GM19438 (cell line): ENCODE measurements around the gene MTOR.
"Not testable (repeated sequence)": the region's sequence is repeated elsewhere in the genome, so short reads cannot be mapped to it uniquely, and the experiment has no call there.

Experiments
- ATAC-seq: cut with Tn5 transposase; IDR thresholded peaks from one replicate; pipeline ENCODE4 v1.9.1; 2021; ENCODE audit warnings: low read depth; ENCODE audit not compliant: unreplicated experiment

Gene MTOR

DNA sequence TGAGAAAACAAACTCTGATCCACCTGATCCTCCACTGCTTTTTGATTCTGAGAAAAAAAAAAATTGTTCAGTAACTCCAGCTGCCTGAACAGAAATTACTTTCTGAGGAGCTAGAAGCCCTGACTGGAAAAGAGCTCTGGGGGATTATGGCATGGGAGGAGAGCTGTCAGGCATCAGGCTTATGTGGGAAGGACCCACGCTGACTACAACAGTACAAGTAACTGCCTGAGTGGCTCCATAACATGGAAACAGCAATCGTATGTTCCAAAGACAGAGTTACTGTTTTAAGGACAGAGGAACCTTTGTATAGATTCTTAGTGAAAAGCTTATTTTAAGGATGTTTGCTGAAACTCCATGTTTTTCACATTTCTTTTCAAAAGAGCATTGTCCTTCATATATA is 74.4 kb downstream of the MTOR start:
- ATAC-seq: no peak

DNA sequence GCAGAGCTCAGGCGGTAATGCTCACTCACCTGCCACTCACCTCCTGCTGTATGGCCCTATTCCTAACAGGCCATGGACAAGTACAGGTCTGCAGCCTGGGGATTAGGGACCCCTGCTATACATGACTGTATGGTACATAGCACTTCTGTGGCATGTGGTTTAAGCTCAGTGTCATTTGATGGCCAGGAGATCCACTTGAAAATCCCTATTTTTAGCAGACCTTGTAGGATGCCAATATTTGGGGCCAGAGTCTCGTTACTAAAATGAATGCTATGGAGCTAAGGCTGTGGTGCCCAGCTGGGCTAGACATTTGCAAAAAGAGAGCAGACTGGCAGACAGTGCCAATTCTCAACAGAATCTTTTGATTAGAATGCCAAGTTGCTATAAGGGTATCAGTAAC is 74.9 kb downstream of the MTOR start:
- no peak for ATAC-seq

DNA sequence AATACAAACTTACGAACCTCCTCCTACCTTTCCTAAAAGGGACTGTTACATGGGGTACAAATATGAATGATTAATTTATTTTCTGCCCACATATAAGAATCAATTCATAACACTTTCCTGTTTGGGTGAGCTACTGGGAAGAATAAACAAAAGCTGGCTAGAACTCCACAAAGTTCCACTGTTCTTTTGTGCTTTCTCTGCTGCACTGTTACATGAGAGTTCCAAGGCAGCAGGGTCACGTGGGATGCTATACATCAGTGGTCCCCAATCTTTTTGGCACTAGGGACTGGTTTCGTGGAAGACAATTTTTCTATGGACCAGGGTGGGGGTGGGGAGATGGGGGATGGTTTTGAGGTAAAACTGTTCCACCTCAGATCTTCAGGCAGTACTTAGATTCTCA is 75.4 kb downstream of the MTOR start:
- ATAC-seq: no peak

DNA sequence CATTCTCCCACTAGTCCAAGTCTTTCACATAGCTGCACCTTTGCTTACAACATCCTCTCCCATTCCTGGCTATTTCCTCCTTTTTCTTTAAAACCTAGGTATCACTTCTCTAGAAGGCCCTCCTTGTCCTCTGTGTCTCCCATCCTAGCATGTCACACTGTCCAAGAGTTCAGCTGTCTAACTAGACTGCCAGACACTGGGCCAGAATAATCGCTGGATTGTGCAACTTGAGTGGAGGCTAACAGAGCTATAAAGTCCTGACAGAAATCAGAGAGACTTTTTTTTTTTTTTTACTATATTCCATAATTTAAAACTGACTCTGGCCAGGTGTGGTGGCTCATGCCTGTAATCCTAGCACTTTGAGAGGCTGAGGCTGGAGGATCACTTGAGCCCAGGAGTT is 77.4 kb downstream of the MTOR start:
- no peak for ATAC-seq

DNA sequence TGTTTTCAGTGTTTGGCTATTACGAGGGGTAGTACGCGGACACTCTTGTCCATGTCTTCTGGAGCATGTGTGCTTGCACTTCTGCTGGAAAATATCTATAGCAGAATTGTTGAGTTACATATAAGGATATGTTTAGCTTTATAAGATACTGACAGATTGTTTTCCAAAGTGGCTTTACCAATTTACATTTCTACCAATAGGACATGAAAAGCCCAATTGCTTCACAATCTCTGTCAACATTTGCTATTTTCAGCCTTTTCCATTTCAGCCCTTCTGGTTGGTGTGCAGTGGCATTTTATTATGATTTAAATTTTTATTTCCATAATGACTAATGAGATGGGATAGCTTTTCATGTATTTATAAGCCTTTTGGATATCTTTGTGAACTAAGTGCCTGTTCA is 79.5 kb downstream of the MTOR start:
- ATAC-seq: no peak

DNA sequence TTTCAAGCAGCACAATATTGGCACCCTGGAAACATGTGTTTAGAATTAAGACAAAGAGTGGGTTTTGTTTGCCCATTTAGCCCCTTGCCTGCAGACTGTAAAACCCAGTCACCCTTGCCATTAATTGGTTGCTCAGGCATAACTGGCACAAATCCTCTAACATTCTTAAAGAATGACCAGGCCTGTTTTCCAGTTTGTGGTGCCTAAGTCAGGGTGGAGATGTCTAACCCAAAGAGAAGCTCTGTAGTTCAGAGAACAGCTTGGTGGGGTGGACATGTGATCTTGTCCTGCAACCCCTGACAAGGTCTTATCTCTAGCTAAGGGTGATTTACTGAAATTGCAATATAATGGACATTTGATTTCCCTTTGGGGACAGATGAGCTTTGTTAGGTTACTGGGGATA is 82.0 kb downstream of the MTOR start:
- ATAC-seq: no peak

DNA sequence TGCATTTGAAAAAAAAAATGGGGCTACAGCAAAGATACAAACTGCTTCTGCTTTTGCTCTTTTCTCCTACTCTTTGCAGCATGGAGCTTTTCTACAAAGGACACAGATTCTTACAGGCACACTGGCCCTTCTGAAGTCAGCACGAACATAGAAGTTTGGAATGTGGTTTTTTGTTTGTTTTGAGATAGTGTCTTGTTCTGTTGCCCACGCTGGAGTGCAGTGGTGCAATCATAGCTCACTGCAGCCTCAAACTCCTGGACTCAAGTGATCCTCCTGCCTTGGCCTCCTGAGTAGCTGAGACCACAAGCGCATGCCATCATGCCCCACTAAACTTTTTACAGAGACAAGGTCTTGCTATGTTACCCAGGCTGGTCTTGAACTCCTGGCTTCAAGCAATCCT is 82.6 kb downstream of the MTOR start:
- not testable (repeated sequence) for ATAC-seq

DNA sequence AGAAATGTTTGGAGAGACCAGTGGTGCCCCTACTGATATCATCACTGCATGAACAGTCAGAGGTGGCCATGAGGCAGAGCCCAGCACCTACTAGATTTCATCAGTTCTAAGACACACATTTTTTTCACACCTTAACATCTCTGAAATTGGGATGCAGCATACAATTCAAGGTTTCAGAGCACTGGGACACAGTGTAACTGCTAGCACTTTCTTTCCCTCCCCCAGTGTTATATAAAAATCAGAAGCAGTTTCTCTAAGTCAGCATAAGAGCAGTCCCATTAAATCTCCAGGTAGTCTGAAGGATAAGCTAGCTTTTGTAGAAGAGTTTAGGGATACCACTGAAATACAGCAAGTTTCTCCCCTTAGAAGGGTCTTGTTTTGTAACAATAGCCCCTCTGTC is 83.2 kb downstream of the MTOR start:
- no peak for ATAC-seq

DNA sequence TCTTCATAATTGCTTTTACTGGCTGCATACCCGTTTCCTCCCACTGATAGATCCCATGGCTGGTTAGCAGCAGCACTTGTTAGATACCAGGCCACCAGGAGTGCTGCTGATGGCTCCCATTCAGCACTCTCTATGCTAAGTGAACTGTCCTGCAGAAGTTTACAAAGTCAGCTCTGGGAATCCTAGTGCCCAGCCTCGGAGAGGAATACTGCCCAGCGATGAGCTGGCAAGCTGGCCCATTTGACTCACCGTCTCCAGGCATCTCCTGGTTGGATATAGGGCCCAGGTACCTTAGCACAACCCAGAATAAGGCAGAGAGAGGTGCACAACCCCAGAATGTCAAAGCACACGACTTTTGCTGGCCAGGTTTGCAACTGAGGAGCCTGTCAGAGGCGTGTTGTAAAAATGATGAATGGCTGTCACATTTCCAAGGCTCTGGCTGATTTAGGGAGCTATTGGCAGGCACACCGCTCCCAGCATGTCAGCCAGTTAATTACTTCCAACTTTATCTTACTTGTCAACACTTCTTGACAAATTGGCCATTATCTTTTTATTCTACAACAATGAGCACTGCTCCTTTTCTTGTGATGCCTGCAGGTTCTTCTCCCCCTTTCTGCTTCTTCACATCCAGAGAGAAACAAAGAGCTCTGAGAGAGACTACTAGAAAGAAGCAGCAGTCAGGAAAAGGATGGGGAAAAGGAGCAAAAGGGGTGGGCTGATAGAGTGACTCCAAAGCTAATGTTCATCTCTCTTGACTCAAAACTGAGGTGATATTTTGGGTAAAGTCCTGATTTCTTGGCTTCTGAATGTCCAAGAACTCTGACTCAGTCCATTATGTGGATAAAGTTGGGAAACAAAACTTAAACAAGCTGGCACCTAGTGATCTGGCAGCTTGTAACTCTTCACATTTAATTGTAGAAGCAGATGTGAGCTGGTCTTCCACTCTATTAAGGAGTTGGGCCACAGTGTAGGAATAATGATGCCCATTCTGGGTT is 84.0 kb downstream of the MTOR start:
- ATAC-seq: no peak

DNA sequence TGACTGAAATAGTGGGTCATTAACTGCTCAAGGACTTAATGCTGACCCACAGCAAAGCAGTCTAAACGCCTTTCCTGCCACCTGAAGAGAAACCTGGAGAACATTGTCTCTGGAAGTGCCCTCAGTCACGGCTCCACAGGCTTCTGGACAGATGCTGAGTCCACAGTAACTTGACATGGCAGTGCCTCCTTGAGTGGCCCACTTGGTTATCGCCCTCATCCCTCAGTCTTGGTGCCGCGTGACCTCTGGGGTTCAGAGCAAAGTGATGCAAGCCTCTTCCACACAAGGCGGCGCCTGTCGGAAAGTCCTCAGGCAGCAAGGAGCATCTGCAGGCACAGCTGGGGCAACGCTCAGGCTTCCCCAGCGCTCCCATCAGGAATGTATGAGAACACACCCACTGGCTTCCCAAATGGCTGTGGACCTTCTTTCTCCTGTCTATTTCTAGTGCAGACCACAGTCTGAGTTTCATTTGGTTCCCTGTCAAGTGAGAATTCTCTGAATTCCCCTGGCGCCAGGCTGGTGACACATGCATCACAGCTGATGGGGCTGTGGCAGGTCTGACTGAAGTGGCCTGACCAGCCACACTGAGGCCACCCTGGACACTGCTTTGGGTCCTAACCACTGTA is 86.2 kb downstream of the MTOR start:
- ATAC-seq: no peak

DNA sequence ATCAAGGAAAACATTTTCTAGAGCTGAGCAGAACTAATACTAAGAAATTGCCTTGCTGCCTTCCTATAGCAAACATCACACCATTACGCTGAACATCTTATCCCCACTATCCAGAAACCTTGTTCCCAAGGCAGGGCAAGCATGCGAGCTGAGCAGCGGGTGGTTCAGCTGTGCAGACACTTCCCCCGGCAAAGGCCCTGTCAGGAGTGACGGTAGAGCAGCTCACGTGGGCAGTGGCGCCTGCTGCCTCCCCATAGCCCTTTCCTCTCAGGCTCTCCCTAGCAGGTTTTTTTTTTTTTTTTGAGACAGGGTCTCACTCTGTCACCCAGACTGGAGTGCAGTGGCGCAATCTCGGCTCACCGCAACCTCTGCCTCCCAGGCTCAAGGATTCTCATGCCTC is 86.9 kb downstream of the MTOR start:
- no peak for ATAC-seq

DNA sequence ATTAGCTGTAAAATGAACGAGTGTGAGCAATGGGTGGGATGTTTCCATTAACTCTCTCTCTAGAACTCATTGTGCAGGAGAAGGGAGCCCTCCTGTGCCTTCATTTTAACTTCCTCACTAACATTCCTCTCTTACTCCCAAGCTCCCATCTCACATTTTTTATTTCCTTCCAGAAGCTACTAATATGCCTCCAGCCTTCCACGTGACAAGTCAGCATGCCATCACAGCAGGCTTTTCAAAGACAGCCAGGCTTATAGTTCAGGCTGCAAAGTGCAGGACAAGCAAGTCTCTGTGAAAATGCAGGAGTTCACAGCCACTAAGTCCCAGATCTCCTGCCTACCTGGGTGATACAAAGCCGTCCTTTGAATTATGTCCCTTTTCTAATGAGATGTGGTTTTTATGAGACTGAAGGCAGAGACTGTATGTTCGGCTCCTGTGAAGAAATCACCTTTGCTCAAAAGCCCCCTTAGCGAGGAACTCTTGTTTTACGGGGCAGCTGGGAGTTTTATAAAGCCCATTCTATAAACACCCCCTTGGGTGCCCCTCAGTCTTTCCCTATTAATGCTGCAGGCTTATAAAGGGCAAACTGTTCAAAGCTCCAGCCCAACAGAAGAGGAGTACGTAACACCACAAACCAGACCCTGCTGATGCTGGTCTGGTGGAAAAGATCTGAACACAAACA is 87.9 kb downstream of the MTOR start:
- no peak for ATAC-seq

DNA sequence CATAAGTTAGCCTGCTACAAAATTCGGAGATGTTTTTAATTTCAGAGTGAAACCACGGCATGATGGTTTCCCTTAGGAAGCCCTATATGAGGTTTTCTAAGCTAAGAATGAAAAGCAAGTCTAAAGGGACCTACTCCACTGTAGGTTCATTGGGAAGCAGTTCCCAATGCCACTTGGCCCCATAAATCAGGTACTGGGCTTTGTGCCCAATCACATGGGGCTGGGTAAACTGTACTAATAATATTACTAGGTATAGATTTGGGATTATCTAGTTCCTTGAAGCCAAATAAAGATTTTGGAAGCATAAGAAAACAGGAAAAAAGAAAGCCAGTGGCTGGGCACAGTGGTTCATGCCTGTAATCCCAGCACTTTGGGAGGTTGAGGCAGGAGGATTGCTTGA is 92.2 kb downstream of the MTOR start:
- ATAC-seq: no peak

DNA sequence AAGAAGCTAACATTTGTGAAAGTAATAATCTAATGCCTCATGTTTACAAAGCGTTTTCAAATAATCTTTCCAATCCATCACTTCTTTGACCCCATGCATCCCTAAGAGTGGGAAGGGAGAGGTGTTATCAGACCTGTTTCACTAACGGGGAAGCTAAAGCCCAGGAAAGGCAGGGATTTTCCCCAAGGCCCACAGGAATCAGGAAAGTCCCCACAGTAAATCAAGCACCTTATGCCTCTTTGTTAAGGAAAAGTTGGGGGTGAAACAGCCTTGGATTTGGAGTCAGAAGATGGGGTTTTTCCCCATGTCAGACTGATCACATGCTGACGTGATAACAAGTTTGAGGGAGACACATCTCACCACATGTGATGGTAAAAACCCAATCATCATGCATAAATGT is 93.1 kb downstream of the MTOR start:
- no peak for ATAC-seq

DNA sequence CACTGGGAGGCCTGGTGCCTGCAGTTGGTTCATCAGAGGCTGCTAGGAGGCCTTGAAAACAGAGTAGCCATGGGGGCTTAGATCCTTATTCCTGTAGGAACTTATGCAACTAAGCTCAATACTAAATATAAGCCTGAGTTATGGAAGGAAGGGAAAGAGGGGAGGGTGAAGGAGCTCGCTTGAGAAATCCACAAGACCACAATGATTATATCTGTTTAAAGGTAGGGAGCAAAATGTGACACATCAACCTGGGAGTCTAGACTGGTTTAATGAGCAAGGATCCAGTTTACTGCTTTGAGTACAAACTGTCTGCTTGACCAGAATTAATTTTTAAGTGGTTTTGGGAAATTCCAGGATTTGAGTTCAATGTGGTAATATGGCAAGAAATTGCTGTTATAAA is 93.6 kb downstream of the MTOR start:
- ATAC-seq: no peak

DNA sequence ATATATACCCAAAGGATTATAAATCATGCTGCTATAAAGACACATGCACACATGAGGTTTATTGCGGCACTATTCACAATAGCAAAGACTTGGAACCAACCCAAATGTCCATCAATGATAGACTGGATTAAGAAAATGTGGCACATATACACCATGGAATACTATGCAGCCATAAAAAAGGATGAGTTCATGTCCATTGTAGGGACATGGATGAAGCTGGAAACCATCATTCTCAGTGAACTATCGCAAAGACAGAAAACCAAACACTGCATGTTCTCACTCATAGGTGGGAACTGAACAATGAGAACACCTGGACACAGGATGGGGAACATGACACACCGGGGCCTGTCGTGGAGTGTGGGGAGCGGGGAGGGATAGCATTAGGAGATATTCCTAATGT is 95.6 kb downstream of the MTOR start:
- not testable (repeated sequence) for ATAC-seq

DNA sequence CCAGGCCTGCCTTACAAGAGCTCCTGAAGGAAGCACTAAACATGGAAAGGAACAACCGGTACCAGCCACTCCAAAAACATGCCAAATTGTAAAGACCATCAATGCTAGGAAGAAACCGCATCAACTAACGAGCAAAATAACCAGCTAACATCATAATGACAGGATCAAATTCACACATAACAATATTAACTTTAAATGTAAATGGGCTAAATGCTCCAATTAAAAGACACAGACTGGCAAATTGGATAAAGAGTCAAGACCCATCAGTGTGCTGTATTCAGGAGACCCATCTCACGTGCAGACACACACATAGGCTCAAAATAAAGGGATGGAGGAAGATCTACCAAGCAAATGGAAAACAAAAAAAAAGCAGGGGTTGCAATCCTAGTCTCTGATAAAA is 99.6 kb downstream of the MTOR start:
- not testable (repeated sequence) for ATAC-seq

DNA sequence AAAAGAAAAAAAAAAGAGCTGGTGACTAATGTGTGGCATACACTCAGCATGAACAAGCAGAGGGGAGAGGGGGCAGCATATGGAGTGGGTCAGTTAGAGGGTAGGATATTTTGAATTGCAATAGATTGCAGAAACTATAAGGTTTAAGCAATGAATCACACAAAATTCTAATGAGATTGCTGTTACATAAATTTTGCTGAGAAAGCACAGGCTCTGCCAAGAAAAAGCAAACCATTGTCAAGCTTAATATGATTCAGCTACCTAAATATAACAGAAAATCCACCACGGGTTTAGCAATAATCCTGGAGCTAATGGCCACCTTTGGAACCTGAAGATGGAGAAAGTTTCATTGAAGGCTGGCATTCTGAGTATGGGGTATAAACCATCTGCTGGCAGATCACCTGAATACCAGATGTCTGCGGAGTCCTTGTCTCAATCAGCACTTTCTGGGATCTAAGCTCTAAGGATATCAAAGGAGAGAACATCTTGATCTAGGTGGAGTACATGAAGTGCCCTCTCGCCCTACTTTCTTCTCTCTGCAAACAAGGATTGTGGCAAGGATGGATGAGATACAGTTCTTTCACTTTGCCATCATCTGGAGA is 103.5 kb downstream of the MTOR start:
- no peak for ATAC-seq

DNA sequence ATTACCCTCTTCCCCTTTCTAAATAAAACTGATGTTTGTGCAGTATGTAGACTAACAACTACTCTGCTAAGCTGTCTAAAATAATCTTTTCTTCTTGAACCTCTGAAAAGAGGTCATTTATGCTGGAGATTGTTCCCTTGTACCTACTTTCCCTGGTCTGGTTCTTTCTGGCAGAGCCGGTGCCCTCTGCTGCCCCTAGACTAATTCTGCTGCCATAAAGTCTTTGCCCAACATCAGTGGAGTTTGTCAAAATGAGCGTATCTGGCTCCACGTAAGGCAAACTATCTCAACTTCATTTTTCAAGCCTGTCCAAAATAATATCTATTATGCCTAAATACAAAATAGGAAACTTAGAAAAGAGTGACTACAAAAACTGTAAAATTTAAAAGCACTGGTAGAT is 104.1 kb downstream of the MTOR start:
- ATAC-seq: no peak

DNA sequence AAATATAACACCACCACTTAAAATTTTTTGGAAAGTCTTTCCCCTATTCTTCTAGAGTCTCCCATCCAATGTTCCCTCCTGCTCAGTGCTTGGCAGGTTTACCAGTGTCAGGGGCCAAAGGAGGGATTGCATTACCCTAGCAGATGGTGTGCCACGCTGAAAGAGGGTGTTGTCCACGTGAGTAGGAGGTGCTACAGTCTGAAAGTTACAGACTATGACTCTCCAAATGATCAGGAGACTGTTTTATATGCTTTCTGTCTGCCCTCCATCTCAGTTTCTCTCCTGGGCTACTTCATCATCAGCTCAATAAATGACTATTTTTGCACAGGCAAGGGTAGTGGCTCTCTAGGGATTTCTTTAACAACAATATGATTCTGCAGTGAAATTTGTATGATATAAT is 104.5 kb downstream of the MTOR start:
- no peak for ATAC-seq

DNA sequence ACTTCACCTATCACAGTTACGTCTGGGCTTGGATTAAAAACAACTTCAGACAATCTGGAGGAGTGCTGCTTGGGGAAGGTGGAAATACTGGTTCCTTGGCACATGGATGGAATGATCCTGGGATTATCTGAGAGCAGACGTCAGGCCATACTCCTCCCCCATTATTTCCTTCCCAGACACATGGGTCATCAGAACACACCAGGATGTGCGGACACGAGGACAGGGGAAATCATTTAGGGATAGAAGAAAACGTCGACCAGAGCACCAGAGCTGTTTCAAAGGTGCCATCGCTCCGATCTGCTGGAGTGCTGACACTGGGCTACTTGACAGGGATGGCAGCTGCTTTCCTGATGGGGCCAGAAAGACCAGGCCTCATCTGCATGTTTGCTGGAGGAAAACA is 105.0 kb downstream of the MTOR start:
- no peak for ATAC-seq
